WTC11 (cell line): ENCODE measurements around the gene RASAL2. TPM values are rescaled to one million over a fixed set of nuclear protein-coding genes. Genes with fewer than 3 reads are reported as not detected.

Experiments used
- ATAC-seq: fragments of 200-7000 bp; cut with Tn5 transposase; 2 replicates; pipeline ENCODE4 v1.10.0; 2021; ENCODE audit warnings: mild to moderate bottlenecking, moderate library complexity
- CTCF ChIA-PET: fragments of 300-600 bp; sonication (Branson Sonifier 250); formaldehyde crosslinking; loops from one replicate; lab custom pipeline; 2021; ENCODE audit warnings: antibody characterized with exemption; lab: Charles Lee
- POLR2A ChIA-PET: fragments of 350-600 bp; sonication (Branson Sonifier 250); formaldehyde crosslinking; loops from one replicate; lab custom pipeline; 2021; ENCODE audit warnings: antibody characterized with exemption; lab: Charles Lee
- DNase-seq: peaks from one replicate; pipeline ENCODE4 v3.0.0; 2021; ENCODE audit warnings: low spot score
- H3K27ac Mint-ChIP-seq: 2 replicates; pipeline ENCODE4 v1.8.0; 2021; ENCODE audit warnings: mixed read lengths
- H3K27me3 Mint-ChIP-seq: 2 replicates; pipeline ENCODE4 v1.8.0; 2021; ENCODE audit warnings: low read depth, mild to moderate bottlenecking, moderate library complexity, mixed read lengths
- H3K36me3 Mint-ChIP-seq: 2 replicates; pipeline ENCODE4 v1.8.0; 2021; ENCODE audit warnings: mixed read lengths
- H3K4me1 Mint-ChIP-seq: 2 replicates; pipeline ENCODE4 v1.8.0; 2022; ENCODE audit warnings: mixed read lengths
- H3K4me3 Mint-ChIP-seq: 2 replicates; pipeline ENCODE4 v1.8.0; 2021; ENCODE audit warnings: mild to moderate bottlenecking, moderate library complexity, mixed read lengths
- H3K9me3 Mint-ChIP-seq: 2 replicates; pipeline ENCODE4 v1.8.0; 2021; ENCODE audit warnings: mixed read lengths
- ELF4 ChIP-seq: sonication (generic); formaldehyde crosslinking; IDR thresholded peaks from 2 replicates; pipeline ENCODE4 v1.8.1; 2022; ENCODE audit warnings: low read depth, mild to moderate bottlenecking, moderate library complexity, missing genetic modification reagents
- KAT7 ChIP-seq: sonication (generic); formaldehyde crosslinking; IDR thresholded peaks from 2 replicates; pipeline ENCODE4 v1.8.1; 2023; ENCODE audit warnings: missing genetic modification reagents, mild to moderate bottlenecking, borderline replicate concordance
- MLX ChIP-seq: sonication (generic); formaldehyde crosslinking; IDR thresholded peaks from 2 replicates; pipeline ENCODE4 v1.8.1; 2023; ENCODE audit warnings: mild to moderate bottlenecking, missing genetic modification reagents, moderate library complexity
- NFE2L1 ChIP-seq: sonication (generic); formaldehyde crosslinking; IDR thresholded peaks from 2 replicates; pipeline ENCODE4 v1.8.1; 2023; ENCODE audit warnings: missing genetic modification reagents
- PREB ChIP-seq: sonication (generic); formaldehyde crosslinking; IDR thresholded peaks from 2 replicates; pipeline ENCODE4 v1.8.1; 2022; ENCODE audit warnings: mild to moderate bottlenecking, missing genetic modification reagents, moderate library complexity, borderline replicate concordance
- PRRX2 ChIP-seq: fragments of 250-450 bp; sonication (Bioruptor Pico); IDR thresholded peaks from 2 replicates; pipeline ENCODE4 v1.8.0; 2021; ENCODE audit warnings: mild to moderate bottlenecking
- SMAD3 ChIP-seq: sonication (generic); formaldehyde crosslinking; IDR thresholded peaks from 2 replicates; pipeline ENCODE4 v1.8.0; 2022; ENCODE audit warnings: missing genetic modification reagents, mild to moderate bottlenecking, borderline replicate concordance
- ZNF232 ChIP-seq: sonication (generic); formaldehyde crosslinking; IDR thresholded peaks from 2 replicates; pipeline ENCODE4 v1.8.0; 2022; ENCODE audit warnings: mild to moderate bottlenecking, missing genetic modification reagents
- total RNA-seq: library from RNA; stranded (reverse); gene quantifications from 3 replicates; pipeline ENCODE4 v1.2.3, GENCODE V29; 2021
- TF ChIP-seq, protein P1 (sequence below): sonication (generic); formaldehyde crosslinking; IDR thresholded peaks from 2 replicates; pipeline ENCODE4 v1.8.0; 2022; ENCODE audit warnings: missing genetic modification reagents
- TF ChIP-seq, protein P2 (sequence below): fragments of 200-600 bp; IDR thresholded peaks from 2 replicates; pipeline ENCODE4 v1.8.0; 2022; ENCODE audit warnings: antibody characterized with exemption
- TF ChIP-seq, protein P3 (sequence below): sonication (generic); formaldehyde crosslinking; IDR thresholded peaks from 2 replicates; pipeline ENCODE4 v1.8.1; 2022; ENCODE audit warnings: missing genetic modification reagents, borderline replicate concordance

Gene RASAL2
- total RNA-seq, 1 experiment from 2014 or later = 29.5 TPM

- Mint-ChIP-seq H3K9me3 (no peaks in the 10 kb centered on the region), H3K4me1 (peaks cover 70% of the 10 kb centered on the region), H3K27me3 (no peaks in the 10 kb centered on the region)
- DNase-seq = peak; percentile 88
- CTCF ChIA-PET = interaction anchor here (0.7 to 2.0 kb wide), 6 partner anchors 16 to 160 kb away, joined by 3 to 12 read pairs (median 4); no protein-coding TSS in a partner anchor
- TF ChIP-seq MLX (CRISPR knock-in tag) (no peak), ZNF232 (CRISPR knock-in tag) (0 out of 2 replicates have a peak, but pooled peaks have one; percentile 21)
- TF ChIP-seq, all 79 proteins: peak for 1
- peak; percentile 96 for ATAC-seq
- Mint-ChIP-seq H3K27ac (peak overlapping the region; percentile 100), H3K4me3 (peak overlapping the region; percentile 75), H3K36me3 (no peaks in the 10 kb centered on the region)
- POLR2A ChIA-PET = interaction anchor here (0.6 kb wide), 1 partner anchor 21 kb away, joined by 3 read pairs; no protein-coding TSS in a partner anchor
These were observed 247.5 kb downstream of the RASAL2 start for GRCh38 chr1:178341261-178341956.

GRCh38 chr1:178342745-178343144, 248.8 kb downstream of the RASAL2 start:
- DNase-seq (no peak), ATAC-seq (no peak)
- H3K36me3 Mint-ChIP-seq = no peaks in the 10 kb centered on the region
- TF ChIP-seq, protein P1, sequence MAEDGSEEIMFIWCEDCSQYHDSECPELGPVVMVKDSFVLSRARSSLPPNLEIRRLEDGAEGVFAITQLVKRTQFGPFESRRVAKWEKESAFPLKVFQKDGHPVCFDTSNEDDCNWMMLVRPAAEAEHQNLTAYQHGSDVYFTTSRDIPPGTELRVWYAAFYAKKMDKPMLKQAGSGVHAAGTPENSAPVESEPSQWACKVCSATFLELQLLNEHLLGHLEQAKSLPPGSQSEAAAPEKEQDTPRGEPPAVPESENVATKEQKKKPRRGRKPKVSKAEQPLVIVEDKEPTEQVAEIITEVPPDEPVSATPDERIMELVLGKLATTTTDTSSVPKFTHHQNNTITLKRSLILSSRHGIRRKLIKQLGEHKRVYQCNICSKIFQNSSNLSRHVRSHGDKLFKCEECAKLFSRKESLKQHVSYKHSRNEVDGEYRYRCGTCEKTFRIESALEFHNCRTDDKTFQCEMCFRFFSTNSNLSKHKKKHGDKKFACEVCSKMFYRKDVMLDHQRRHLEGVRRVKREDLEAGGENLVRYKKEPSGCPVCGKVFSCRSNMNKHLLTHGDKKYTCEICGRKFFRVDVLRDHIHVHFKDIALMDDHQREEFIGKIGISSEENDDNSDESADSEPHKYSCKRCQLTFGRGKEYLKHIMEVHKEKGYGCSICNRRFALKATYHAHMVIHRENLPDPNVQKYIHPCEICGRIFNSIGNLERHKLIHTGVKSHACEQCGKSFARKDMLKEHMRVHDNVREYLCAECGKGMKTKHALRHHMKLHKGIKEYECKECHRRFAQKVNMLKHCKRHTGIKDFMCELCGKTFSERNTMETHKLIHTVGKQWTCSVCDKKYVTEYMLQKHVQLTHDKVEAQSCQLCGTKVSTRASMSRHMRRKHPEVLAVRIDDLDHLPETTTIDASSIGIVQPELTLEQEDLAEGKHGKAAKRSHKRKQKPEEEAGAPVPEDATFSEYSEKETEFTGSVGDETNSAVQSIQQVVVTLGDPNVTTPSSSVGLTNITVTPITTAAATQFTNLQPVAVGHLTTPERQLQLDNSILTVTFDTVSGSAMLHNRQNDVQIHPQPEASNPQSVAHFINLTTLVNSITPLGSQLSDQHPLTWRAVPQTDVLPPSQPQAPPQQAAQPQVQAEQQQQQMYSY (CRISPR knock-in tag) = no peak
- TF ChIP-seq, protein P2, sequence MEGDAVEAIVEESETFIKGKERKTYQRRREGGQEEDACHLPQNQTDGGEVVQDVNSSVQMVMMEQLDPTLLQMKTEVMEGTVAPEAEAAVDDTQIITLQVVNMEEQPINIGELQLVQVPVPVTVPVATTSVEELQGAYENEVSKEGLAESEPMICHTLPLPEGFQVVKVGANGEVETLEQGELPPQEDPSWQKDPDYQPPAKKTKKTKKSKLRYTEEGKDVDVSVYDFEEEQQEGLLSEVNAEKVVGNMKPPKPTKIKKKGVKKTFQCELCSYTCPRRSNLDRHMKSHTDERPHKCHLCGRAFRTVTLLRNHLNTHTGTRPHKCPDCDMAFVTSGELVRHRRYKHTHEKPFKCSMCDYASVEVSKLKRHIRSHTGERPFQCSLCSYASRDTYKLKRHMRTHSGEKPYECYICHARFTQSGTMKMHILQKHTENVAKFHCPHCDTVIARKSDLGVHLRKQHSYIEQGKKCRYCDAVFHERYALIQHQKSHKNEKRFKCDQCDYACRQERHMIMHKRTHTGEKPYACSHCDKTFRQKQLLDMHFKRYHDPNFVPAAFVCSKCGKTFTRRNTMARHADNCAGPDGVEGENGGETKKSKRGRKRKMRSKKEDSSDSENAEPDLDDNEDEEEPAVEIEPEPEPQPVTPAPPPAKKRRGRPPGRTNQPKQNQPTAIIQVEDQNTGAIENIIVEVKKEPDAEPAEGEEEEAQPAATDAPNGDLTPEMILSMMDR = no peak
- no peak for TF ChIP-seq ELF4
- no peak for TF ChIP-seq SMAD3 (CRISPR knock-in tag)
- TF ChIP-seq NFE2L1 = no peak
- TF ChIP-seq PRRX2 (CRISPR knock-in tag) = no peak
- no peak for TF ChIP-seq KAT7 (CRISPR knock-in tag)
- no peak for TF ChIP-seq PREB
- POLR2A ChIA-PET = interaction anchor here (0.9 kb wide), 1 partner anchor 158 kb away, joined by 3 read pairs; no protein-coding TSS in a partner anchor
- peak overlapping the region; percentile 90 for H3K27ac Mint-ChIP-seq
- no peaks in the 10 kb centered on the region for H3K27me3 Mint-ChIP-seq
- no peaks in the 10 kb centered on the region for H3K9me3 Mint-ChIP-seq
- H3K4me3 Mint-ChIP-seq = peak overlapping the region; percentile 38
- CTCF ChIA-PET = interaction anchor here (1.0 to 1.1 kb wide), 2 partner anchors 32 to 37 kb away, joined by 3 to 5 read pairs; no protein-coding TSS in a partner anchor
- peaks cover 62% of the 10 kb centered on the region for H3K4me1 Mint-ChIP-seq

DNA sequence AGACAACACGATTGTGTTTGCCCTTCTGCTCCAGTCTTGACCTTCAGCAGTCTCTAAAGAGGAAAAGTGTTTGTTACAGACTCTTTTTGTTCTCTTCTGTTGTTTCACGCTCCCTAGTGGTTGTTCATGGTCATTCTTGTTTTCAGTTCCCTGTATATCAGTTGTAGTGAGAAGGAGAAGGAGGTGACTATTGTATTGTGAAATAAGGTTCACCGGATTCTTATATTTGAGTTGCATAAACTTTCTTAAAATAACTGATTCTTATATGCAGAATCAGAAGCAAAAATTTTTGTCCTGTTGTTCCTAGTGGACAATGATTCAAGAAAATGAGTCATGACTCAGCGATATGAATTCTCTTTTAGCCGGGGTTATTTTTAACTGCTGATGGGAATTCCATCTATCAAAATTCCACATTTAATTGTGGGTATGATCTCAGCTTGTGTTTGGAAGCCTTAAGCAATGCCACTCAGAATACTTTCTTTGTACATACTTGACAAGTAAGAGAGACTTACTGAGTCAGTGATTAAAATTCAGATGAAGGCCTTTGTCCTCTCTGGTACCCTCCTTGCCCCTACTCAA, 250.7 kb downstream of the RASAL2 start:
- H3K27ac Mint-ChIP-seq = peak overlapping the region; percentile 76
- H3K4me3 Mint-ChIP-seq = peak overlapping the region; percentile 42
- CTCF ChIA-PET = interaction anchor here (0.5 to 3.4 kb wide), 10 partner anchors 9 to 313 kb away, joined by 3 to 14 read pairs (median 4); no protein-coding TSS in a partner anchor
- POLR2A ChIA-PET = no interaction called here
- ATAC-seq (peak; percentile 62), DNase-seq (no peak)
- H3K4me1 Mint-ChIP-seq = peaks cover 54% of the 10 kb centered on the region
- H3K27me3 Mint-ChIP-seq = no peaks in the 10 kb centered on the region
- no peaks in the 10 kb centered on the region; the same call in 1 of the 2 replicates for H3K9me3 Mint-ChIP-seq
- no peaks in the 10 kb centered on the region for H3K36me3 Mint-ChIP-seq
- TF ChIP-seq, protein P2 = 0 out of 2 replicates have a peak, but pooled peaks have one; percentile 19
- TF ChIP-seq, protein P3, sequence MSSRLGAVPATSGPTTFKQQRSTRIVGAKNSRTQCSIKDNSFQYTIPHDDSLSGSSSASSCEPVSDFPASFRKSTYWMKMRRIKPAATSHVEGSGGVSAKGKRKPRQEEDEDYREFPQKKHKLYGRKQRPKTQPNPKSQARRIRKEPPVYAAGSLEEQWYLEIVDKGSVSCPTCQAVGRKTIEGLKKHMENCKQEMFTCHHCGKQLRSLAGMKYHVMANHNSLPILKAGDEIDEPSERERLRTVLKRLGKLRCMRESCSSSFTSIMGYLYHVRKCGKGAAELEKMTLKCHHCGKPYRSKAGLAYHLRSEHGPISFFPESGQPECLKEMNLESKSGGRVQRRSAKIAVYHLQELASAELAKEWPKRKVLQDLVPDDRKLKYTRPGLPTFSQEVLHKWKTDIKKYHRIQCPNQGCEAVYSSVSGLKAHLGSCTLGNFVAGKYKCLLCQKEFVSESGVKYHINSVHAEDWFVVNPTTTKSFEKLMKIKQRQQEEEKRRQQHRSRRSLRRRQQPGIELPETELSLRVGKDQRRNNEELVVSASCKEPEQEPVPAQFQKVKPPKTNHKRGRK (CRISPR knock-in tag) = no peak
